Spleen (tissue), 11 donors: Measurements from ENCODE around the gene FBXL20. TPM values are rescaled to one million over a fixed set of nuclear protein-coding genes. Genes with fewer than 3 reads are reported as not detected.
"Not testable (repeated sequence)": the region's sequence is repeated elsewhere in the genome, so short reads cannot be mapped to it uniquely, and the experiment has no call there.

Experiments
- DNase-seq: peaks from one replicate; pipeline ENCODE4 v3.0.0-alpha.2; 2020
- H3K27ac ChIP-seq, 8 donors: fragments of 200-600 bp; sonication (generic) in 7 of 8; 1 replicate in 4 of 8; 2 replicates in 4 of 8; pipeline versions ENCODE4 v1.5.0 to v1.8.0; 2016 to 2021; ENCODE audit warnings: inconsistent platforms in 4 of 8, mild to moderate bottlenecking in 4 of 8, moderate library complexity in 1 of 8
- H3K27me3 ChIP-seq, 7 donors: fragments of 200-600 bp; sonication (generic) in 6 of 7; replicated peaks in 1 of 7; 1 replicate in 4 of 7; 2 replicates in 3 of 7; pipeline versions ENCODE4 v1.5.0 to v1.8.0; 2016 to 2021; ENCODE audit warnings: inconsistent platforms in 3 of 7, mild to moderate bottlenecking in 1 of 7
- H3K36me3 ChIP-seq, 6 donors: fragments of 200-600 bp; sonication (generic) in 5 of 6; 1 replicate in 4 of 6; 2 replicates in 2 of 6; pipeline versions ENCODE4 v1.5.0 to v1.8.0; 2016 to 2021; ENCODE audit warnings: inconsistent platforms in 2 of 6
- H3K4me1 ChIP-seq, 6 donors: fragments of 200-600 bp; sonication (generic) in 5 of 6; 1 replicate in 3 of 6; 2 replicates in 3 of 6; pipeline versions ENCODE4 v1.5.0 to v1.8.0; 2016 to 2021; ENCODE audit warnings: inconsistent platforms in 3 of 6
- H3K4me3 ChIP-seq, 8 donors: fragments of 200-600 bp; sonication (generic) in 7 of 8; 1 replicate in 4 of 8; 2 replicates in 4 of 8; pipeline versions ENCODE4 v1.5.0 to v1.8.0; 2016 to 2021; ENCODE audit warnings: inconsistent platforms in 4 of 8, mild to moderate bottlenecking in 4 of 8, moderate library complexity in 2 of 8
- H3K9me3 ChIP-seq, 8 donors: fragments of 200-600 bp; sonication (generic) in 7 of 8; 1 replicate in 4 of 8; 2 replicates in 4 of 8; pipeline versions ENCODE4 v1.5.0 to v1.8.0; 2016 to 2021; ENCODE audit warnings: inconsistent platforms in 4 of 8
- POLR2A ChIP-seq, 3 donors: fragments of 450-650 bp; IDR thresholded peaks; one replicate each; pipeline ENCODE4 v1.5.1; 2017; ENCODE audit warnings: antibody characterized with exemption in 3 of 3, mild to moderate bottlenecking in 1 of 3
- POLR2AphosphoS5 ChIP-seq, 3 donors: sonication (generic); formaldehyde crosslinking; IDR thresholded peaks; one replicate each; pipeline ENCODE4 v1.5.1; 2017; ENCODE audit warnings: antibody characterized with exemption in 3 of 3
- WGBS, 5 donors: extraction: QIAGEN DNeasy Blood & Tissue Kit in 3 of 5; methylation state at CpG; one replicate each; pipeline versions ENCODE4 v1.1.5 to v1.1.7; 2013 to 2018; 5-methylcytosine and 5-hydroxymethylcytosine counted together
- intact Hi-C: fragments of 100-400 bp; cut with DNase I; formaldehyde crosslinking; loops from one replicate; pipeline ENCODE4 v1.15.0; 2023; ENCODE audit warnings: low total_unique reads
- polyA plus RNA-seq, 3 donors: library from polyadenylated mRNA; stranded (reverse); fragments of 200-250 nt; gene quantifications; one replicate each; pipeline ENCODE4 v1.2.1, GENCODE V29; 2013
- total RNA-seq, 7 donors: library from RNA; depleted of rRNA in 3 of 7; stranded (reverse); fragments of >200 nt in 3 of 7; fragmentation: NEBNext Ultra II Directional in 4 of 7; extraction: Animal tissue kit (Norgen Biotek cat#: 25700) in 4 of 7; gene quantifications; one replicate each; pipeline versions ENCODE4 v1.1.0 to v1.2.1, GENCODE V29; 2016 to 2021
- TF ChIP-seq, protein P1 (sequence below), 11 experiments: fragments of 200-600 bp in 7 of 11; fragments of 450-650 bp in 4 of 11; sonication (generic) in 4 of 11; IDR thresholded peaks in 8 of 11; conservative IDR thresholded peaks in 3 of 11; 1 replicate in 7 of 11; 2 replicates in 4 of 11; pipeline versions ENCODE4 v1.4.0 to v1.8.0; 2016 to 2021; ENCODE audit warnings: antibody characterized with exemption in 11 of 11, inconsistent platforms in 4 of 11, mild to moderate bottlenecking in 1 of 11
- donor health status: healthy with polysubstance abuse.
- donor health status: DM: no; HTN: no; CAD: no; lungs with moderate emphysema.
- donor health status: DM: no; HTN: no; CAD: no.
- donor health status: Bipolar disorder and iron deficiency.
- donor health status: healthy.
- donor health status: DM: no; HTN: no; CAD: no.
- donor health status: DM: yes; HTN: yes; CAD: no.

FBXL20 gene
- total and polyA plus RNA-seq, 10 donors: 1.9 to 28.0 (median 24.0) TPM

DNA sequence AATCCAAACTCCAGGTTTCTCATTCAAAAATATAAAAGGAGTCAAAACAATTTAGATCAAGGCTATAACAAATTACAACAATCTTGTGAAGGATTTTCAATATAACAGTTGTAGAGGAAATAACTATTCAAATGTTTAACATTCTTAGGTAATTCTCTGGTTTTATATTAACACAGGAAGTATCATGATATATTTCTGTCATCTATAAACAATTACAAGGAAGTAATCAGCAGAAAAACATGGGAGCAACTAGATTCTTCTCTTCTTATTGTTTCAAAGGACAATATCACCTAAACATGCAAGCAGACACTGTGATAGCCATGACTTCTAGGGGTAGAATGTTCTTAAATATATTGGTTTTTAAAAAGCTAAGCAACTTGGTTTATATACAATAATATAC lies 49.9 kb downstream of the FBXL20 start:
- no peak overlapping the region for H3K4me3 ChIP-seq
- H3K9me3 ChIP-seq: no peaks in the 10 kb centered on the region
- H3K27me3 ChIP-seq: no peaks in the 10 kb centered on the region
- peaks cover 0 to 1% (median 0%) of the 10 kb centered on the region in 6 donors for H3K36me3 ChIP-seq
- peaks cover 0 to 38% (median 25%) of the 10 kb centered on the region in 6 donors for H3K4me1 ChIP-seq
- no peak for TF ChIP-seq POLR2AphosphoS5 (IDR thresholded peaks at IDR 0.05)
- TF ChIP-seq, protein P1, sequence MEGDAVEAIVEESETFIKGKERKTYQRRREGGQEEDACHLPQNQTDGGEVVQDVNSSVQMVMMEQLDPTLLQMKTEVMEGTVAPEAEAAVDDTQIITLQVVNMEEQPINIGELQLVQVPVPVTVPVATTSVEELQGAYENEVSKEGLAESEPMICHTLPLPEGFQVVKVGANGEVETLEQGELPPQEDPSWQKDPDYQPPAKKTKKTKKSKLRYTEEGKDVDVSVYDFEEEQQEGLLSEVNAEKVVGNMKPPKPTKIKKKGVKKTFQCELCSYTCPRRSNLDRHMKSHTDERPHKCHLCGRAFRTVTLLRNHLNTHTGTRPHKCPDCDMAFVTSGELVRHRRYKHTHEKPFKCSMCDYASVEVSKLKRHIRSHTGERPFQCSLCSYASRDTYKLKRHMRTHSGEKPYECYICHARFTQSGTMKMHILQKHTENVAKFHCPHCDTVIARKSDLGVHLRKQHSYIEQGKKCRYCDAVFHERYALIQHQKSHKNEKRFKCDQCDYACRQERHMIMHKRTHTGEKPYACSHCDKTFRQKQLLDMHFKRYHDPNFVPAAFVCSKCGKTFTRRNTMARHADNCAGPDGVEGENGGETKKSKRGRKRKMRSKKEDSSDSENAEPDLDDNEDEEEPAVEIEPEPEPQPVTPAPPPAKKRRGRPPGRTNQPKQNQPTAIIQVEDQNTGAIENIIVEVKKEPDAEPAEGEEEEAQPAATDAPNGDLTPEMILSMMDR (IDR thresholded peaks at IDR 0.05 in 8 of 11, conservative IDR thresholded peaks at IDR 0.05 in 3 of 11): no peak
- TF ChIP-seq POLR2A (IDR thresholded peaks at IDR 0.05): no peak
- intact Hi-C loops: no loop called here
- DNase-seq: no peak
- no peak overlapping the region for H3K27ac ChIP-seq

DNA sequence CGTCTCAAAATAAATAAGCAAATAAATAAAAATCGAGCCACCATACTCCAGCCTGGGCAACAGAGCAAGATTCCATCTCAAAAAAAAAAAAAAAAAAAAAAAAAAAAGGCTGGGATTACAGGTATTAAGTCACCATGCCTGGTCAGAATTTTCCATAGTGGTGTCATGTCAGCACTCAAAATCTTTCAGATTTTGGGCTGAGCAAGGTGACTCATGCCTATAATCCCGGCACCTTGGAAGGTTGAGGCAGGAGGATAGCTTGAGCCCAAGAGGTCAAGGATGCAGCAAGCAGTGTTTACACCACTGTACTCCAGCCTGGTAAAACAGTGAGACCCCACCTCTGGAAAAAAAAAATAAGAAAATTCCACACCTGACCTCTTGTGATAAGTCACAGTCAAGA lies 52.2 kb downstream of the FBXL20 start:
- intact Hi-C loops: no loop called here
- DNase-seq: no peak
- WGBS, 5 donors: 79 to 94% (median 92%) methylated on average over 3 of the region's 3 CpGs
- Histone ChIP-seq H3K36me3 (no peaks in the 10 kb centered on the region), H3K27me3 (no peaks in the 10 kb centered on the region), H3K27ac (no peak overlapping the region), H3K9me3 (no peaks in the 10 kb centered on the region), H3K4me1 (peaks cover 0 to 38% (median 25%) of the 10 kb centered on the region in 6 donors), H3K4me3 (no peak overlapping the region)
- TF ChIP-seq, protein P1 (IDR thresholded peaks at IDR 0.05 in 8 of 11, conservative IDR thresholded peaks at IDR 0.05 in 3 of 11): no peak
- TF ChIP-seq POLR2A (IDR thresholded peaks at IDR 0.05) (no peak), POLR2AphosphoS5 (IDR thresholded peaks at IDR 0.05) (no peak)

DNA sequence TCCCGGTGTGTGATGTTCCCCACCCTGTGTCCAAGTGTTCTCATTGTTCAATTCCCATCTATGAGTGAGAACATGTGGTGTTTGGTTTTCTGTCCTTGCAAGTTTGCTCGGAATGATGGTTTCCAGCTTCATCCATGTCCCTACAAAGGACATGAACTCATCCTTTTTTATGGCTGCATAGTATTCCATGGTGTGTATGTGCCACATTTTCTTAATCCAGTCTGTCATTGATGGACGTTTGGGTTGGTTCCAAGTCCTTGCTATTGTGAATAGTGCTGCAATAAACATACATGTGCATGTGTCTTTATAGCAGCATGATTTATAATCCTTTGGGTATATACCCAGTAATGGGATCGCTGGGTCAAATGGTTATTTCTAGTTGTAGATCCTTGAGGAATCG lies 54.6 kb downstream of the FBXL20 start:
- DNase-seq, H3K9me3 ChIP-seq, H3K27me3 ChIP-seq, intact Hi-C loops, H3K27ac ChIP-seq, H3K4me3 ChIP-seq: not testable (repeated sequence)
- Histone ChIP-seq H3K4me1 (peaks cover 0 to 16% (median 6%) of the 10 kb centered on the region in 6 donors), H3K36me3 (peaks cover 0 to 10% (median 4%) of the 10 kb centered on the region in 6 donors)
- 91 to 97% (median 95%) methylated on average over 5 of the region's 5 CpGs for WGBS, 5 donors

DNA sequence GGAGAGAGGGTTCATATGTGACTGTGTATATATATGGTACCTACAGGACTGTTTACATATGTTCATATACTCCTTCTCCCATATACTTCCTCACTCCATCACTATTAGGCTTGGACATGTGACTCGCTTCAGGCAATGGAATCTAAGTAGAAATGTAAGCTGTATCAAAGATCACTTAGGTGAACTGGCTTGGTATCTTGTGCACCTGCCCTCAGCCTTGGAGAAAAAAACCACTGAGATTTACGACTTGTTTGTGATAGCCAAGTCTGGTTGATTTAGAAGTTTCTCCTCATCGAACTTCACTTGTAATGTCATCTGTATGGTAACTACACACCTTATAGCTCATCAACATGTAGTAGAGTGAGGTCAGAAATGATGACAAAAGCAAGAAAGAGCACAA lies 59.9 kb downstream of the FBXL20 start:
- Histone ChIP-seq H3K27ac (peak overlapping the region in 1 of 8 donors; percentile 18), H3K36me3 (peaks cover 0 to 38% (median 11%) of the 10 kb centered on the region in 6 donors), H3K27me3 (no peaks in the 10 kb centered on the region), H3K4me1 (peaks cover 0 to 27% (median 18%) of the 10 kb centered on the region in 6 donors), H3K4me3 (no peak overlapping the region), H3K9me3 (no peaks in the 10 kb centered on the region)
- intact Hi-C loops: no loop called here
- 84 to 93% (median 92%) methylated on average over 3 of the region's 3 CpGs for WGBS, 5 donors
- no peak for DNase-seq
- no peak for TF ChIP-seq POLR2AphosphoS5 (IDR thresholded peaks at IDR 0.05)
- TF ChIP-seq POLR2A (IDR thresholded peaks at IDR 0.05): no peak
- TF ChIP-seq, protein P1 (IDR thresholded peaks at IDR 0.05 in 8 of 11, conservative IDR thresholded peaks at IDR 0.05 in 3 of 11): no peak

DNA sequence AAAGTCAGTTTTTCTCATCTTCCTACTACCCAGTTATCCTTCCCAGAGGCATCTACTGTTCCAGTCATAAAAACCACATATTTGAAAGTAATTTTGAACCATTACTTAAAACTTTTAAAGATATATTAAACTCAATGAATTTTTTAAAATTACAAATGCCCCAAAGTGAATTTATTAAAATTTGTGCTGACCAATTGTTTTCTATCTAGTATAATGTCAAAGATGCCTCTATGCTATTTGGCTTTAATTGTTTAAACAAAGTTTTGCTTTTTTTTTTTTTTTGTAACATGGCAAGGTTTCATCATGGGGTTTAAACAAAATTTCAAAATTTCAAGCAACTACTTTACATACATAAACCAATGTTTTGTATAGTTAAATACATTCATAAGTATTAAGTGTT lies 60.7 kb downstream of the FBXL20 start:
- DNase-seq: no peak
- Histone ChIP-seq H3K27ac (peak overlapping the region in 1 of 8 donors; percentile 18), H3K27me3 (no peaks in the 10 kb centered on the region), H3K4me1 (peaks cover 0 to 35% (median 23%) of the 10 kb centered on the region in 6 donors), H3K36me3 (peaks cover 0 to 38% (median 11%) of the 10 kb centered on the region in 6 donors), H3K9me3 (no peaks in the 10 kb centered on the region), H3K4me3 (no peak overlapping the region)
- TF ChIP-seq POLR2A (IDR thresholded peaks at IDR 0.05) (no peak), POLR2AphosphoS5 (IDR thresholded peaks at IDR 0.05) (no peak)
- TF ChIP-seq, protein P1 (IDR thresholded peaks at IDR 0.05 in 8 of 11, conservative IDR thresholded peaks at IDR 0.05 in 3 of 11): no peak
- intact Hi-C loops: no loop called here
